HL-60 (cell line): ENCODE data around the gene TIMM44.

Source experiments
- POLR2AphosphoS5 ChIP-seq: IDR thresholded peaks from 2 replicates; pipeline ENCODE4 v1.6.1; 2012; ENCODE audit warnings: low read depth
- TF ChIP-seq, protein P1 (sequence below): IDR thresholded peaks from one replicate; pipeline ENCODE4 v1.5.1; 2011; ENCODE audit warnings: low read length, control low read depth, inconsistent platforms; ENCODE audit not compliant: insufficient read depth

GRCh38 chr19:7921302-7921966, 22.0 kb downstream of the TIMM44 start:
- TF ChIP-seq, protein P1, sequence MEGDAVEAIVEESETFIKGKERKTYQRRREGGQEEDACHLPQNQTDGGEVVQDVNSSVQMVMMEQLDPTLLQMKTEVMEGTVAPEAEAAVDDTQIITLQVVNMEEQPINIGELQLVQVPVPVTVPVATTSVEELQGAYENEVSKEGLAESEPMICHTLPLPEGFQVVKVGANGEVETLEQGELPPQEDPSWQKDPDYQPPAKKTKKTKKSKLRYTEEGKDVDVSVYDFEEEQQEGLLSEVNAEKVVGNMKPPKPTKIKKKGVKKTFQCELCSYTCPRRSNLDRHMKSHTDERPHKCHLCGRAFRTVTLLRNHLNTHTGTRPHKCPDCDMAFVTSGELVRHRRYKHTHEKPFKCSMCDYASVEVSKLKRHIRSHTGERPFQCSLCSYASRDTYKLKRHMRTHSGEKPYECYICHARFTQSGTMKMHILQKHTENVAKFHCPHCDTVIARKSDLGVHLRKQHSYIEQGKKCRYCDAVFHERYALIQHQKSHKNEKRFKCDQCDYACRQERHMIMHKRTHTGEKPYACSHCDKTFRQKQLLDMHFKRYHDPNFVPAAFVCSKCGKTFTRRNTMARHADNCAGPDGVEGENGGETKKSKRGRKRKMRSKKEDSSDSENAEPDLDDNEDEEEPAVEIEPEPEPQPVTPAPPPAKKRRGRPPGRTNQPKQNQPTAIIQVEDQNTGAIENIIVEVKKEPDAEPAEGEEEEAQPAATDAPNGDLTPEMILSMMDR = no peak
- TF ChIP-seq POLR2AphosphoS5 = no peak
